Measurements from ENCODE around the gene PMPCA. TPM values are rescaled to one million over a fixed set of nuclear protein-coding genes. Genes with fewer than 3 reads are reported as not detected.

The PMPCA gene
- total and polyA plus RNA-seq, 2 experiments from 2014 or later = 61.3 to 88.2 TPM

DNA sequence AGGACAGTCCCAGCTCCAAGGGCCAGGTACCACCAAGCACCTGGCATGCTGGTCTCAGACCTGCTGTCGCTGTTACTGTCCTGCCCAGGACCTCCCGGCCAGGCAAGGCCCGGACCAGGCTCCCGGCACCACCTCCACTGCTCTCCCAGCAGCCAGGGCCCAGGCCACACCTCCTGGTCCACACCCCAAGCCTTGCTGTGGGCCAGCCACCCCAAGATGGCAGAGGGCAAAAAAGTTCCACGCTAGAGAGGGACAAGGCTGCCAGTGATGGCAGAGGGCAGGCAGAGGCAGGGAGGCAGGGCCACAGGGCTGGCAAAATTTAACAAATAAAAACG is 48.0 kb upstream of the PMPCA start:
- ATAC-seq (no peak), DNase-seq (ENCODE audit: low spot score) (no peak)
- Mint-ChIP-seq H3K4me1 (peaks cover 9% of the 10 kb centered on the region; the same call in 1 of the 3 replicates), H3K4me3 (peak overlapping the region; percentile 82; the same call in 2 of the 3 replicates), H3K9me3 (no peaks in the 10 kb centered on the region), H3K36me3 (ENCODE audit: low read depth) (no peaks in the 10 kb centered on the region), H3K27me3 (ENCODE audit: insufficient read depth, low read depth, poor library complexity) (peaks cover 16% of the 10 kb centered on the region), H3K27ac (no peak overlapping the region)
- Histone ChIP-seq H4K20me1 (replicated peaks; ENCODE audit: insufficient read depth) (no peaks in the 10 kb centered on the region), H3K4me1 (ENCODE audit: insufficient read depth) (no peaks in the 10 kb centered on the region; the same call in 1 of the 2 replicates), H2AFZ (no peak overlapping the region), H3K4me2 (peak overlapping the region; percentile 29; the same call in 1 of the 2 replicates), H3K27me3 (ENCODE audit: insufficient read depth) (no peaks in the 10 kb centered on the region), H3K36me3 (ENCODE audit: insufficient read depth) (no peaks in the 10 kb centered on the region), H3K27ac (ENCODE audit: low read depth) (no peak overlapping the region), H3K9me2 (ENCODE audit: insufficient read depth) (no peaks in the 10 kb centered on the region), H3K79me2 (replicated peaks; ENCODE audit: insufficient read depth) (no peaks in the 10 kb centered on the region), H3F3A (replicated peaks; ENCODE audit: low read depth) (no peaks in the 10 kb centered on the region), H3K4me3 (no peak overlapping the region)
- TF ChIP-seq POLR2AphosphoS5 (IDR thresholded peaks at IDR 0.05; ENCODE audit: low read depth) (no peak), STAT1 (IDR thresholded peaks at IDR 0.05; ENCODE audit: unreplicated experiment) (no peak), ZNF331 (CRISPR knock-in tag; IDR thresholded peaks at IDR 0.05; ENCODE audit: low read depth) (no peak), ZNF114 (CRISPR knock-in tag; IDR thresholded peaks at IDR 0.05) (no peak), JUNB (IDR thresholded peaks at IDR 0.05; ENCODE audit: unreplicated experiment) (no peak), EZH2phosphoT487 (IDR thresholded peaks at IDR 0.05; ENCODE audit: unreplicated experiment) (no peak), CREB1 (CRISPR knock-in tag; IDR thresholded peaks at IDR 0.05; ENCODE audit: low read depth) (no peak), NANOG (IDR thresholded peaks at IDR 0.05; ENCODE audit: borderline replicate concordance) (no peak), EZH2 (IDR thresholded peaks at IDR 0.05; ENCODE audit: low read depth, unreplicated experiment) (no peak)
- TF ChIP-seq, protein P1, sequence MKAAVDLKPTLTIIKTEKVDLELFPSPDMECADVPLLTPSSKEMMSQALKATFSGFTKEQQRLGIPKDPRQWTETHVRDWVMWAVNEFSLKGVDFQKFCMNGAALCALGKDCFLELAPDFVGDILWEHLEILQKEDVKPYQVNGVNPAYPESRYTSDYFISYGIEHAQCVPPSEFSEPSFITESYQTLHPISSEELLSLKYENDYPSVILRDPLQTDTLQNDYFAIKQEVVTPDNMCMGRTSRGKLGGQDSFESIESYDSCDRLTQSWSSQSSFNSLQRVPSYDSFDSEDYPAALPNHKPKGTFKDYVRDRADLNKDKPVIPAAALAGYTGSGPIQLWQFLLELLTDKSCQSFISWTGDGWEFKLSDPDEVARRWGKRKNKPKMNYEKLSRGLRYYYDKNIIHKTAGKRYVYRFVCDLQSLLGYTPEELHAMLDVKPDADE (IDR thresholded peaks at IDR 0.05) = no peak
- TF ChIP-seq, protein P2, sequence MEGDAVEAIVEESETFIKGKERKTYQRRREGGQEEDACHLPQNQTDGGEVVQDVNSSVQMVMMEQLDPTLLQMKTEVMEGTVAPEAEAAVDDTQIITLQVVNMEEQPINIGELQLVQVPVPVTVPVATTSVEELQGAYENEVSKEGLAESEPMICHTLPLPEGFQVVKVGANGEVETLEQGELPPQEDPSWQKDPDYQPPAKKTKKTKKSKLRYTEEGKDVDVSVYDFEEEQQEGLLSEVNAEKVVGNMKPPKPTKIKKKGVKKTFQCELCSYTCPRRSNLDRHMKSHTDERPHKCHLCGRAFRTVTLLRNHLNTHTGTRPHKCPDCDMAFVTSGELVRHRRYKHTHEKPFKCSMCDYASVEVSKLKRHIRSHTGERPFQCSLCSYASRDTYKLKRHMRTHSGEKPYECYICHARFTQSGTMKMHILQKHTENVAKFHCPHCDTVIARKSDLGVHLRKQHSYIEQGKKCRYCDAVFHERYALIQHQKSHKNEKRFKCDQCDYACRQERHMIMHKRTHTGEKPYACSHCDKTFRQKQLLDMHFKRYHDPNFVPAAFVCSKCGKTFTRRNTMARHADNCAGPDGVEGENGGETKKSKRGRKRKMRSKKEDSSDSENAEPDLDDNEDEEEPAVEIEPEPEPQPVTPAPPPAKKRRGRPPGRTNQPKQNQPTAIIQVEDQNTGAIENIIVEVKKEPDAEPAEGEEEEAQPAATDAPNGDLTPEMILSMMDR (conservative IDR thresholded peaks at IDR 0.05; ENCODE audit: low read depth in 2 of 2) = no peak
- TF ChIP-seq, protein P3, sequence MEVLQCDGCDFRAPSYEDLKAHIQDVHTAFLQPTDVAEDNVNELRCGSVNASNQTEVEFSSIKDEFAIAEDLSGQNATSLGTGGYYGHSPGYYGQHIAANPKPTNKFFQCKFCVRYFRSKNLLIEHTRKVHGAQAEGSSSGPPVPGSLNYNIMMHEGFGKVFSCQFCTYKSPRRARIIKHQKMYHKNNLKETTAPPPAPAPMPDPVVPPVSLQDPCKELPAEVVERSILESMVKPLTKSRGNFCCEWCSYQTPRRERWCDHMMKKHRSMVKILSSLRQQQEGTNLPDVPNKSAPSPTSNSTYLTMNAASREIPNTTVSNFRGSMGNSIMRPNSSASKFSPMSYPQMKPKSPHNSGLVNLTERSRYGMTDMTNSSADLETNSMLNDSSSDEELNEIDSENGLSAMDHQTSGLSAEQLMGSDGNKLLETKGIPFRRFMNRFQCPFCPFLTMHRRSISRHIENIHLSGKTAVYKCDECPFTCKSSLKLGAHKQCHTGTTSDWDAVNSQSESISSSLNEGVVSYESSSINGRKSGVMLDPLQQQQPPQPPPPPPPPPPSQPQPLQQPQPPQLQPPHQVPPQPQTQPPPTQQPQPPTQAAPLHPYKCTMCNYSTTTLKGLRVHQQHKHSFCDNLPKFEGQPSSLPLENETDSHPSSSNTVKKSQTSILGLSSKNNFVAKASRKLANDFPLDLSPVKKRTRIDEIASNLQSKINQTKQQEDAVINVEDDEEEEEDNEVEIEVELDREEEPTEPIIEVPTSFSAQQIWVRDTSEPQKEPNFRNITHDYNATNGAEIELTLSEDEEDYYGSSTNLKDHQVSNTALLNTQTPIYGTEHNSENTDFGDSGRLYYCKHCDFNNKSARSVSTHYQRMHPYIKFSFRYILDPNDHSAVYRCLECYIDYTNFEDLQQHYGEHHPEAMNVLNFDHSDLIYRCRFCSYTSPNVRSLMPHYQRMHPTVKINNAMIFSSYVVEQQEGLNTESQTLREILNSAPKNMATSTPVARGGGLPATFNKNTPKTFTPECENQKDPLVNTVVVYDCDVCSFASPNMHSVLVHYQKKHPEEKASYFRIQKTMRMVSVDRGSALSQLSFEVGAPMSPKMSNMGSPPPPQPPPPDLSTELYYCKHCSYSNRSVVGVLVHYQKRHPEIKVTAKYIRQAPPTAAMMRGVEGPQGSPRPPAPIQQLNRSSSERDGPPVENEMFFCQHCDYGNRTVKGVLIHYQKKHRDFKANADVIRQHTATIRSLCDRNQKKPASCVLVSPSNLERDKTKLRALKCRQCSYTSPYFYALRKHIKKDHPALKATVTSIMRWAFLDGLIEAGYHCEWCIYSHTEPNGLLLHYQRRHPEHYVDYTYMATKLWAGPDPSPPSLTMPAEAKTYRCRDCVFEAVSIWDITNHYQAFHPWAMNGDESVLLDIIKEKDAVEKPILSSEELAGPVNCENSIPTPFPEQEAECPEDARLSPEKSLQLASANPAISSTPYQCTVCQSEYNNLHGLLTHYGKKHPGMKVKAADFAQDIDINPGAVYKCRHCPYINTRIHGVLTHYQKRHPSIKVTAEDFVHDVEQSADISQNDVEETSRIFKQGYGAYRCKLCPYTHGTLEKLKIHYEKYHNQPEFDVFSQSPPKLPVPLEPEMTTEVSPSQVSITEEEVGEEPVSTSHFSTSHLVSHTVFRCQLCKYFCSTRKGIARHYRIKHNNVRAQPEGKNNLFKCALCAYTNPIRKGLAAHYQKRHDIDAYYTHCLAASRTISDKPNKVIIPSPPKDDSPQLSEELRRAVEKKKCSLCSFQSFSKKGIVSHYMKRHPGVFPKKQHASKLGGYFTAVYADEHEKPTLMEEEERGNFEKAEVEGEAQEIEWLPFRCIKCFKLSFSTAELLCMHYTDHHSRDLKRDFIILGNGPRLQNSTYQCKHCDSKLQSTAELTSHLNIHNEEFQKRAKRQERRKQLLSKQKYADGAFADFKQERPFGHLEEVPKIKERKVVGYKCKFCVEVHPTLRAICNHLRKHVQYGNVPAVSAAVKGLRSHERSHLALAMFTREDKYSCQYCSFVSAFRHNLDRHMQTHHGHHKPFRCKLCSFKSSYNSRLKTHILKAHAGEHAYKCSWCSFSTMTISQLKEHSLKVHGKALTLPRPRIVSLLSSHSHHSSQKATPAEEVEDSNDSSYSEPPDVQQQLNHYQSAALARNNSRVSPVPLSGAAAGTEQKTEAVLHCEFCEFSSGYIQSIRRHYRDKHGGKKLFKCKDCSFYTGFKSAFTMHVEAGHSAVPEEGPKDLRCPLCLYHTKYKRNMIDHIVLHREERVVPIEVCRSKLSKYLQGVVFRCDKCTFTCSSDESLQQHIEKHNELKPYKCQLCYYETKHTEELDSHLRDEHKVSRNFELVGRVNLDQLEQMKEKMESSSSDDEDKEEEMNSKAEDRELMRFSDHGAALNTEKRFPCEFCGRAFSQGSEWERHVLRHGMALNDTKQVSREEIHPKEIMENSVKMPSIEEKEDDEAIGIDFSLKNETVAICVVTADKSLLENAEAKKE (CRISPR knock-in tag; IDR thresholded peaks at IDR 0.05) = no peak
- TF ChIP-seq, protein P4, sequence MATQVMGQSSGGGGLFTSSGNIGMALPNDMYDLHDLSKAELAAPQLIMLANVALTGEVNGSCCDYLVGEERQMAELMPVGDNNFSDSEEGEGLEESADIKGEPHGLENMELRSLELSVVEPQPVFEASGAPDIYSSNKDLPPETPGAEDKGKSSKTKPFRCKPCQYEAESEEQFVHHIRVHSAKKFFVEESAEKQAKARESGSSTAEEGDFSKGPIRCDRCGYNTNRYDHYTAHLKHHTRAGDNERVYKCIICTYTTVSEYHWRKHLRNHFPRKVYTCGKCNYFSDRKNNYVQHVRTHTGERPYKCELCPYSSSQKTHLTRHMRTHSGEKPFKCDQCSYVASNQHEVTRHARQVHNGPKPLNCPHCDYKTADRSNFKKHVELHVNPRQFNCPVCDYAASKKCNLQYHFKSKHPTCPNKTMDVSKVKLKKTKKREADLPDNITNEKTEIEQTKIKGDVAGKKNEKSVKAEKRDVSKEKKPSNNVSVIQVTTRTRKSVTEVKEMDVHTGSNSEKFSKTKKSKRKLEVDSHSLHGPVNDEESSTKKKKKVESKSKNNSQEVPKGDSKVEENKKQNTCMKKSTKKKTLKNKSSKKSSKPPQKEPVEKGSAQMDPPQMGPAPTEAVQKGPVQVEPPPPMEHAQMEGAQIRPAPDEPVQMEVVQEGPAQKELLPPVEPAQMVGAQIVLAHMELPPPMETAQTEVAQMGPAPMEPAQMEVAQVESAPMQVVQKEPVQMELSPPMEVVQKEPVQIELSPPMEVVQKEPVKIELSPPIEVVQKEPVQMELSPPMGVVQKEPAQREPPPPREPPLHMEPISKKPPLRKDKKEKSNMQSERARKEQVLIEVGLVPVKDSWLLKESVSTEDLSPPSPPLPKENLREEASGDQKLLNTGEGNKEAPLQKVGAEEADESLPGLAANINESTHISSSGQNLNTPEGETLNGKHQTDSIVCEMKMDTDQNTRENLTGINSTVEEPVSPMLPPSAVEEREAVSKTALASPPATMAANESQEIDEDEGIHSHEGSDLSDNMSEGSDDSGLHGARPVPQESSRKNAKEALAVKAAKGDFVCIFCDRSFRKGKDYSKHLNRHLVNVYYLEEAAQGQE (IDR thresholded peaks at IDR 0.05; ENCODE audit: unreplicated experiment) = no peak

All from GM23338 (cell line).